ENCODE results near the gene PPP1R1C.

- TF ChIP-seq TAF1 (IDR thresholded peaks at IDR 0.05; ENCODE audit: borderline replicate concordance, low read depth, low read length), result no peak
- TF ChIP-seq POLR2AphosphoS5 (IDR thresholded peaks at IDR 0.05; ENCODE audit: low read depth, low read length), result no peak
- TF ChIP-seq POLR2A (IDR thresholded peaks at IDR 0.05; ENCODE audit: low read depth, low read length), result no peak
These were observed 112.0 kb downstream of the PPP1R1C start for GRCh38 chr2:182097571-182098164.

All from GM12892 (cell line).